Astrocyte (in vitro differentiated cells and primary cell): ENCODE results near the gene LACTB. TPM values are rescaled to one million over a fixed set of nuclear protein-coding genes. Genes with fewer than 3 reads are reported as not detected.

Experiments used
- DNase-seq: peaks from one replicate; pipeline ENCODE4 v3.0.0-alpha.2; 2010; ENCODE audit warnings: low read depth
- FAIRE-seq: peaks from 2 replicates; lab custom pipeline; 2011; peaks lifted over from hg19 to GRCh38; lab: Jason Lieb, UNC
- H2AFZ ChIP-seq: 2 replicates; pipeline ENCODE4 v1.6.0; 2012; ENCODE audit warnings: low read depth, low read length, inconsistent platforms
- H3K27ac ChIP-seq: 2 replicates; pipeline ENCODE4 v1.5.1; 2011; ENCODE audit warnings: low read depth, low read length, inconsistent platforms
- H3K27me3 ChIP-seq: 2 replicates; pipeline ENCODE4 v1.6.0; 2011; ENCODE audit warnings: low read length, inconsistent platforms; ENCODE audit not compliant: insufficient read depth
- H3K36me3 ChIP-seq: 2 replicates; pipeline ENCODE4 v1.5.1; 2011; ENCODE audit warnings: low read length, inconsistent platforms; ENCODE audit not compliant: insufficient read depth
- H3K4me1 ChIP-seq: 2 replicates; pipeline ENCODE4 v1.5.1; 2011; ENCODE audit warnings: low read length, inconsistent platforms; ENCODE audit not compliant: insufficient read depth
- H3K4me2 ChIP-seq: 2 replicates; pipeline ENCODE4 v1.6.0; 2012; ENCODE audit warnings: low read length, inconsistent platforms
- H3K4me3 ChIP-seq: 2 replicates; pipeline ENCODE4 v1.5.1; 2011; ENCODE audit warnings: low read depth, mild to moderate bottlenecking, low read length, inconsistent platforms; ENCODE audit not compliant: insufficient read depth
- H3K79me2 ChIP-seq: 2 replicates; pipeline ENCODE4 v1.6.0; 2012; ENCODE audit warnings: mild to moderate bottlenecking, low read length, inconsistent platforms; ENCODE audit not compliant: insufficient read depth
- H3K9ac ChIP-seq: 2 replicates; pipeline ENCODE4 v1.6.0; 2012; ENCODE audit warnings: mild to moderate bottlenecking, low read length, inconsistent platforms
- H3K9me3 ChIP-seq: 2 replicates; pipeline ENCODE4 v1.5.1; 2012; ENCODE audit warnings: low read depth, mild to moderate bottlenecking, low read length, inconsistent platforms; ENCODE audit not compliant: insufficient read depth
- H4K20me1 ChIP-seq: 2 replicates; pipeline ENCODE4 v1.6.0; 2012; ENCODE audit warnings: low read length, inconsistent platforms; ENCODE audit not compliant: insufficient read depth
- H3K27ac Mint-ChIP-seq: one replicate; pipeline ENCODE4 v1.8.0; 2021; ENCODE audit warnings: mild to moderate bottlenecking, mixed read lengths; ENCODE audit not compliant: unreplicated experiment
- H3K27me3 Mint-ChIP-seq: one replicate; pipeline ENCODE4 v1.8.0; 2021; ENCODE audit warnings: low read depth, mixed read lengths; ENCODE audit not compliant: unreplicated experiment
- H3K36me3 Mint-ChIP-seq: one replicate; pipeline ENCODE4 v1.8.0; 2021; ENCODE audit warnings: low read depth, mixed read lengths; ENCODE audit not compliant: unreplicated experiment
- H3K4me1 Mint-ChIP-seq: one replicate; pipeline ENCODE4 v1.8.0; 2021; ENCODE audit warnings: low read depth, mixed read lengths; ENCODE audit not compliant: unreplicated experiment
- H3K4me3 Mint-ChIP-seq: one replicate; pipeline ENCODE4 v1.8.0; 2021; ENCODE audit warnings: mild to moderate bottlenecking, moderate library complexity, mixed read lengths; ENCODE audit not compliant: unreplicated experiment
- H3K9me3 Mint-ChIP-seq: one replicate; pipeline ENCODE4 v1.8.0; 2021; ENCODE audit warnings: mild to moderate bottlenecking, mixed read lengths; ENCODE audit not compliant: unreplicated experiment
- EZH2 ChIP-seq: IDR thresholded peaks from 2 replicates; pipeline ENCODE4 v1.6.1; 2012; ENCODE audit warnings: mild to moderate bottlenecking, low read length, inconsistent platforms; ENCODE audit not compliant: insufficient read depth
- total RNA-seq: library from RNA; stranded (reverse); gene quantifications from 2 replicates; pipeline ENCODE4 v1.2.1, GENCODE V29; 2021
- TF ChIP-seq, protein P1 (sequence below): IDR thresholded peaks from 2 replicates; pipeline ENCODE4 v1.5.1; 2011; ENCODE audit warnings: low read depth, mild to moderate bottlenecking, inconsistent platforms, low read length, moderate library complexity; ENCODE audit not compliant: insufficient read depth

LACTB gene
- total RNA-seq, 1 donor from 2014 or later: 29.8 TPM

GRCh38 chr15:63075015-63075983 is 46.4 kb upstream of the LACTB start:
- H3K36me3 ChIP-seq: peaks cover 21% of the 10 kb centered on the region
- H2AFZ ChIP-seq: no peak overlapping the region
- H3K4me2 ChIP-seq: peak overlapping the region; percentile 48
- Mint-ChIP-seq H3K4me3 (peak overlapping the region; percentile 11), H3K9me3 (no peaks in the 10 kb centered on the region), H3K36me3 (peaks cover 3% of the 10 kb centered on the region), H3K4me1 (peaks cover 54% of the 10 kb centered on the region), H3K27me3 (no peaks in the 10 kb centered on the region), H3K27ac (peak overlapping the region; percentile 70)
- peaks cover 19% of the 10 kb centered on the region for H4K20me1 ChIP-seq
- no peaks in the 10 kb centered on the region for H3K79me2 ChIP-seq
- peak; percentile 64 for DNase-seq
- H3K4me1 ChIP-seq: peaks cover 29% of the 10 kb centered on the region
- H3K27ac ChIP-seq: peak overlapping the region; percentile 21
- no peaks in the 10 kb centered on the region for H3K27me3 ChIP-seq
- no peak for TF ChIP-seq EZH2
- TF ChIP-seq, protein P1, sequence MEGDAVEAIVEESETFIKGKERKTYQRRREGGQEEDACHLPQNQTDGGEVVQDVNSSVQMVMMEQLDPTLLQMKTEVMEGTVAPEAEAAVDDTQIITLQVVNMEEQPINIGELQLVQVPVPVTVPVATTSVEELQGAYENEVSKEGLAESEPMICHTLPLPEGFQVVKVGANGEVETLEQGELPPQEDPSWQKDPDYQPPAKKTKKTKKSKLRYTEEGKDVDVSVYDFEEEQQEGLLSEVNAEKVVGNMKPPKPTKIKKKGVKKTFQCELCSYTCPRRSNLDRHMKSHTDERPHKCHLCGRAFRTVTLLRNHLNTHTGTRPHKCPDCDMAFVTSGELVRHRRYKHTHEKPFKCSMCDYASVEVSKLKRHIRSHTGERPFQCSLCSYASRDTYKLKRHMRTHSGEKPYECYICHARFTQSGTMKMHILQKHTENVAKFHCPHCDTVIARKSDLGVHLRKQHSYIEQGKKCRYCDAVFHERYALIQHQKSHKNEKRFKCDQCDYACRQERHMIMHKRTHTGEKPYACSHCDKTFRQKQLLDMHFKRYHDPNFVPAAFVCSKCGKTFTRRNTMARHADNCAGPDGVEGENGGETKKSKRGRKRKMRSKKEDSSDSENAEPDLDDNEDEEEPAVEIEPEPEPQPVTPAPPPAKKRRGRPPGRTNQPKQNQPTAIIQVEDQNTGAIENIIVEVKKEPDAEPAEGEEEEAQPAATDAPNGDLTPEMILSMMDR: no peak
- H3K9me3 ChIP-seq: no peaks in the 10 kb centered on the region
- H3K4me3 ChIP-seq: no peak overlapping the region
- peak overlapping the region; percentile 2 for H3K9ac ChIP-seq
- FAIRE-seq: no peak

DNA sequence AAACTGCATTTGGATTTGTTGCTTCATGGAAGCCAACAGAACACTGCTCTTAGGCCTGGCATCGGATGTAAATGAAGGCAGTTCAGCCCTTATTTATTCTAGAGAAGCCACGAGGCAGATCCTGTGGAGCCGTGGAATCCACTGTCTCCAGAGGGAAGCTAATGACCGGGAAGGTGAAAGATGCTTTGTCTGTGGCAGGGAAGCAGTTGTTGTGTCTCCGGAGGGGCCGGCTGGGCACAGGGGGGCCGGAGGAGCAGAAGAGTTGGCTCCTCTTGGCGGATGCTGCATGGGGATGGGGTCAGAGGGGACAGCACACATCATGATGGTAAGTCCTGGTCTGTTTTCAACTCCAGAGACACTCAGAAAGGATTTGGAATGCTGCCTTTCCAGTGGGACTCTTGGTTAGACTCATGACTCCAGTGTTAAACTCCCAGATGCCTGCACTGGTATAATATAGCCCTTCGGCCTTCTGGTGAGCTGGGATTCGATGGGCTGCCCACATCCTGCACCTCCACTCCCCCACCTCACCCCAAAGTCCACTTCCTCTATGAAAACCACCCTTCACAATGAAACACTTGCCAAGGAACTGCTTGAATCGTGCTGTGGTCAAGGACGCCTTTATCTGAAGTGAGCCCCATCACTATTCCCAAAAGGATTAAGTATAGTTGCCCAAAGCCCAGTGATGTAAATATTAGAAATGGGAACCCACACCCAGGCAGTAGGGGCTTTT is 45.5 kb upstream of the LACTB start:
- FAIRE-seq: no peak
- Mint-ChIP-seq H3K27me3 (no peaks in the 10 kb centered on the region), H3K4me3 (no peak overlapping the region), H3K4me1 (peaks cover 59% of the 10 kb centered on the region), H3K9me3 (no peaks in the 10 kb centered on the region), H3K36me3 (peaks cover 2% of the 10 kb centered on the region), H3K27ac (peak overlapping the region; percentile 79)
- TF ChIP-seq, protein P1: no peak
- no peak for TF ChIP-seq EZH2
- H3K9ac ChIP-seq: peak overlapping the region; percentile 2
- peaks cover 30% of the 10 kb centered on the region for H3K4me1 ChIP-seq
- H4K20me1 ChIP-seq: peaks cover 11% of the 10 kb centered on the region
- no peak overlapping the region for H3K4me3 ChIP-seq
- no peaks in the 10 kb centered on the region for H3K27me3 ChIP-seq
- no peak for DNase-seq
- H3K36me3 ChIP-seq: peaks cover 12% of the 10 kb centered on the region
- no peaks in the 10 kb centered on the region for H3K9me3 ChIP-seq
- H3K4me2 ChIP-seq: peak overlapping the region; percentile 48
- H3K79me2 ChIP-seq: no peaks in the 10 kb centered on the region
- H2AFZ ChIP-seq: no peak overlapping the region
- H3K27ac ChIP-seq: peak overlapping the region; percentile 13
